ENCODE results near the gene HELT. TPM values are rescaled to one million over a fixed set of nuclear protein-coding genes. Genes with fewer than 3 reads are reported as not detected.

The HELT gene
- total and polyA plus RNA-seq, 11 donors, result not detected

DNA sequence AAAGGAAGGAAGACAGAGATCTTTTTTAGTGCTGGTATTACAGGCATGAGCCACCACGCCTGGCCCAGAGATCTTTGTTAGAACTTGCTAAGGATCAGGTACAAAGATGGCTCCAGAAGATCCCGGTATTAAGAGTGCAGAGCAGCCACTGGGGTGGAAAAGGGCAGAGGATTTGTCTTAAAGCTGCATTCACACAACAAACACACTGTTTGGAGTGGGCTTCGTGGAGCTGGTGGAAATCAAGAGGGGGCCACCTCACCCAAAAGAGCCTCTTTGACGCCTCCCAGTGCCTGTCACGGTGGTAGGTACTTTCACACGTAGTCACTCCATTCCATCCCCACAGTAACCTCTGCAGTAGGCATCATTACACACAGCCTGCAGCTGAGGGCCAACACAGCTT is 13.3 kb downstream of the HELT start:
- no peak overlapping the region for H3K4me3 ChIP-seq
- intact Hi-C loops (cut with DNase I), result loop anchor here in 2 of 10 donors (10.0 kb wide), 2 partner anchors 153 to 273 kb away; no protein-coding TSS in a partner anchor

DNA sequence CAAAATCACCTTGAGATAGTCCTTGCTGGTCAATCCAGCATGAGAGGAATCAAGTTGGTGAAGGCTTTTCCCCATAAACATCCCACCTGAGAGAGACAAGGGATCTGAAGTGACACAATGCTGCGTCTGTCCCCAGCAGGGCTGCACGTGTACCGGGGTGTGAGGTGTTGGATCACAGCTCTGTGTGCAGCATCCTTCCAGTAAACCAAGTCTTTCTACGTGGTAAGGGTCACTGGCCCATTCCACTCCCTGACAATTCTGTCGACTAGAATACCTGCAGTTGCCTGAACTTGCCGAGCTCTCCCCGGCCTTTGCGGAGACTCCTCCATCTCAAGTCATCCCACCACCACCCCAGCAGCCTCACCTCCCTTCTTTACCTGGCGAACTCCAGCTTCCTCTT is 14.8 kb downstream of the HELT start:
- H3K27ac ChIP-seq, result no peak overlapping the region
- no peak for ATAC-seq
- no peaks in the 10 kb centered on the region for H3K9me3 ChIP-seq
- TF ChIP-seq, protein P1, sequence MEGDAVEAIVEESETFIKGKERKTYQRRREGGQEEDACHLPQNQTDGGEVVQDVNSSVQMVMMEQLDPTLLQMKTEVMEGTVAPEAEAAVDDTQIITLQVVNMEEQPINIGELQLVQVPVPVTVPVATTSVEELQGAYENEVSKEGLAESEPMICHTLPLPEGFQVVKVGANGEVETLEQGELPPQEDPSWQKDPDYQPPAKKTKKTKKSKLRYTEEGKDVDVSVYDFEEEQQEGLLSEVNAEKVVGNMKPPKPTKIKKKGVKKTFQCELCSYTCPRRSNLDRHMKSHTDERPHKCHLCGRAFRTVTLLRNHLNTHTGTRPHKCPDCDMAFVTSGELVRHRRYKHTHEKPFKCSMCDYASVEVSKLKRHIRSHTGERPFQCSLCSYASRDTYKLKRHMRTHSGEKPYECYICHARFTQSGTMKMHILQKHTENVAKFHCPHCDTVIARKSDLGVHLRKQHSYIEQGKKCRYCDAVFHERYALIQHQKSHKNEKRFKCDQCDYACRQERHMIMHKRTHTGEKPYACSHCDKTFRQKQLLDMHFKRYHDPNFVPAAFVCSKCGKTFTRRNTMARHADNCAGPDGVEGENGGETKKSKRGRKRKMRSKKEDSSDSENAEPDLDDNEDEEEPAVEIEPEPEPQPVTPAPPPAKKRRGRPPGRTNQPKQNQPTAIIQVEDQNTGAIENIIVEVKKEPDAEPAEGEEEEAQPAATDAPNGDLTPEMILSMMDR (IDR thresholded peaks at IDR 0.05), result no peak
- TF ChIP-seq POLR2A (IDR thresholded peaks at IDR 0.05), result no peak
- no peaks in the 10 kb centered on the region for H3K4me1 ChIP-seq
- peaks cover 0 to 9% (median 0%) of the 10 kb centered on the region in 9 donors for H3K27me3 ChIP-seq
- H3K36me3 ChIP-seq, result no peaks in the 10 kb centered on the region
- DNase-seq, result no peak
- intact Hi-C loops (cut with DNase I), result loop anchor here in 2 of 10 donors (10.0 kb wide), 2 partner anchors 152 to 272 kb away; no protein-coding TSS in a partner anchor
- no peak overlapping the region for H3K4me3 ChIP-seq
- 78 to 87% (median 80%) methylated on average over 9 of the region's 9 CpGs for WGBS, 4 donors

More for the DNA sequence above, 13.3 kb downstream of the HELT start:
- Histone ChIP-seq H3K27ac (no peak overlapping the region), H3K27me3 (peaks cover 0 to 9% (median 0%) of the 10 kb centered on the region in 9 donors), H3K9me3 (no peaks in the 10 kb centered on the region), H3K36me3 (no peaks in the 10 kb centered on the region), H3K4me1 (no peaks in the 10 kb centered on the region)
- TF ChIP-seq, protein P1 (IDR thresholded peaks at IDR 0.05), result no peak
- no peak for TF ChIP-seq POLR2A (IDR thresholded peaks at IDR 0.05)
- whole genome bisulfite sequencing, 4 donors, result 69 to 91% (median 82%) methylated on average over 6 of the region's 6 CpGs
- ATAC-seq (no peak), DNase-seq (no peak)

GRCh38 chr4:185033950-185034349 is 15.7 kb downstream of the HELT start:
- no peak for ATAC-seq
- Histone ChIP-seq H3K4me1 (no peaks in the 10 kb centered on the region), H3K27ac (no peak overlapping the region), H3K36me3 (no peaks in the 10 kb centered on the region), H3K27me3 (peaks cover 0 to 9% (median 0%) of the 10 kb centered on the region in 9 donors), H3K9me3 (no peaks in the 10 kb centered on the region), H3K4me3 (no peak overlapping the region)
- TF ChIP-seq, protein P1 (IDR thresholded peaks at IDR 0.05), result no peak
- no peak for TF ChIP-seq POLR2A (IDR thresholded peaks at IDR 0.05)
- intact Hi-C loops (cut with DNase I), result loop anchor here in 2 of 10 donors (10.0 kb wide), 2 partner anchors 151 to 271 kb away; no protein-coding TSS in a partner anchor
- no peak for DNase-seq
- WGBS, 4 donors, result 81 to 88% (median 83%) methylated on average over 6 of the region's 6 CpGs

DNA sequence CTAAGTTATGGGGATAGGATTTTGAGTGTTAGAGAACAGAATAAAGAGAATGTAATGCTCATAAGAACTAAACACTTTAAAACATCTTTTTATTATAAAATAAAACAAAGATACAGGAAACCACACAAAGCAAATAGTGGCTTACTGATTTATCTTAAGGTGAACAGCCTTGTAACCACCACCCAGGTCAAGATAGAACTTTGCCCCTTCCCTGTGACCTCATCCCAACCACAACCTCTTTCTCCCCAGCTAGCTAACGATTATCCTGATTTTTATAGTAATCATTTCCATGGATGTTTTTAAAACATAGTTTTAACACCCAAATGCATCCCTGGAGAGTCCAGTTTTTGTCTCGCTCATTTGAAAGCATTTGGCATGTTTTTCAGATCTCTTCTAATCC is 17.0 kb downstream of the HELT start:
- no peak for DNase-seq
- Histone ChIP-seq H3K4me1 (peaks cover 0 to 9% (median 0%) of the 10 kb centered on the region in 12 donors), H3K36me3 (no peaks in the 10 kb centered on the region), H3K4me3 (no peak overlapping the region), H3K9me3 (no peaks in the 10 kb centered on the region), H3K27ac (no peak overlapping the region), H3K27me3 (peaks cover 0 to 9% (median 0%) of the 10 kb centered on the region in 9 donors)
- intact Hi-C loops (cut with DNase I), result loop anchor here in 5 of 10 donors (5.0 to 10.0 kb wide), 4 partner anchors 62 to 270 kb away; no protein-coding TSS in a partner anchor
- TF ChIP-seq POLR2A (IDR thresholded peaks at IDR 0.05), result no peak
- TF ChIP-seq, protein P1 (IDR thresholded peaks at IDR 0.05), result no peak
- 62 to 76% (median 70%) methylated on average over 2 of the region's 2 CpGs for WGBS, 4 donors
- ATAC-seq, result no peak
